Amygdala (tissue), 56 donors: ENCODE measurements around the gene MYRF.

Source experiments
- DNase-seq, 56 donors: peaks; one replicate each; lab custom pipeline; 2025; lab: John Stamatoyannopoulos, UW

Gene MYRF

DNA sequence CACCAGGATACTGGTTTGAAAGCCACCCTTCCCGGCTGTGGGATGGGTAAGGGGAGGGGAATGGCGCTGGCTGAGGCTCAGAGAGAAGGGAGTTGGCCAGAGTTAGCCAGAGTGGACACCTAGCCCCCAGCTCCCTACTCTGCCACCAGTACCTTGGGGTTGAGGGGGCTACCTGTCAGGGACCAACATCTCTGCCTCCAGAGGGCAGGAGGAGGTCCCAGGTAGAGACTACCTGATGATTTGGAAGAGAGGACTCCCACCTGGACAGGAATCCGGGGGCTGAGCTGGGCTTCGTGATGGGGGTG is 3.7 kb downstream of the MYRF start:
- DNase-seq: no peak

GRCh38 chr11:61756452-61757212 is 4.2 kb downstream of the MYRF start:
- DNase-seq: peak in 2 of 56 donors; percentile 26

- DNase-seq: peak in 24 of 56 donors; percentile 11 to 61 (median 34)
Measured at GRCh38 chr11:61757213-61757862, 4.9 kb downstream of the MYRF start.

DNA sequence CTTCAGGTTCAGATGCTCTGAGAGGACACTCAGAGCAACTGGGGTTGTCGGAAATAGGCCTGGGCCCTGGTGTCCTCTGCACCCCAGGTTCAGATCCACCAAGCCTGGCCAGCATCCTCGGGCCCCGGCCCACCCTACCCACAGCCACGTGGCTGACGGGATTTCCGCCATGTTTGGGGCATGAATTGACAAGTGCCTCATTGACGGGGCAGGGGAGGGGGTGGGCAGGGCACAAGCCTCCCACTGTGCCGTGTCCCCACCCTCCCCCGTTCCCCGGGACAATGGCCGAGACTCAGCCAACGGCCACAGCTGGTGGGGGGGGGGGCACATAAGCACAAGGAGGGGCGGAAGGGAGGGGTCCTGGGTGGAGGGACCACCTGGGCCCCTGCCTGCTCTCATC is 8.5 kb downstream of the MYRF start:
- peak in 55 of 56 donors; percentile 28 to 94 (median 81) for DNase-seq

- peak in 5 of 56 donors; percentile 42 to 60 (median 44) for DNase-seq
Measured at GRCh38 chr11:61761440-61762222, 9.2 kb downstream of the MYRF start.

DNA sequence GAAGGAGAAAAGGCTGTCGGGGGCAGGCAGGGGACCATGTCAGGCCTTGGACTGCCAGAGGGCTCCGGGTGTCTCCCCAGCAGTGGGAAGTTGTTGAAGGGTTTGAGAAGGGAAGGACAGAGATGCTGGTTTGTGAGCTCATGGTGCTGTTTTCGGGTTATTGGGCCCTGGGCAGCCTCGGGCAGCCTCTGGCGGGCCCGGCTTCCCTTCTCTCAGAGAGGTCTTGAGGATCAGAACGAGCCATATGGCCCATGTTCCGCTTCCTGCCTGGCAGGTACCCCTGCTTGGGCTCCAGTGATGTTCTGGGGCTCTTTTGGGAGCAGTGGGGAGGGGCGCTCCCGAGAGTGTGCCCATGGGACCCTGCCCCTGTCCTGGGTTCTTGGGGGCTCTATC is 9.8 kb downstream of the MYRF start:
- DNase-seq: no peak

- DNase-seq: no peak
Measured at GRCh38 chr11:61762798-61763197, 10.4 kb downstream of the MYRF start.

GRCh38 chr11:61763930-61764605 is 11.6 kb downstream of the MYRF start:
- DNase-seq: no peak

DNA sequence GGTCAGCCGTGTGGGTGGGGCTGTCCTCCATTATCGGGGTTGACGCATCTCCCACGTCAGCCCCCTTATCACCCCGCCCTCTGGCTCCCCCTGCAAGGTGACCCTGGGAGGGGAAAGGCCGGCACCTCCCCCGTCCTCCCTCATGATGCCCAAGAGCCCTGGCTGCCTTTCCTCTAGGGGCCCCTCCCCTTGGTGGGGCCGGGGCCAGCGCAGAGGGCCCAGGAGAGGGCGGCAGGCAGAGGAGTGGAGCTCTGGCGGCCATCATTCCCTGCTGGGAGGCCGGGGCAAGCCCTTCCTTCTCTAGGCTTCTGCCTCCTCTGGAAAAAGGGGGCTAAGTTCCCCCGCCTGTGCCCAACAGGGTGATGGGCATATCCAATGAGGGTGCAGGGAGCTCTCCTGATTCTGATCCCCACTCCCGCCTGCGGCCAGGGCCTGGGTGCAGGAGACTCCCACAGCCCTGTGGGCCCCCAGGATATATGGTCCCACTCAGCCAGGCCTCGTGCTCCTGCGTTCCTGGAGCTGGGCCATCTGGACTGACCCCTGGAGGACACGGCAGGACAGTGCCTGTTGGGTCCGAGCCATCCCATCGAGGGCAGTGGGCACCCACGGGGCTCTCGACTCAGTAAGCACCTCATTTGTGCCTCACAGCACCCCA is 12.3 kb downstream of the MYRF start:
- no peak for DNase-seq

- no peak for DNase-seq
Measured at GRCh38 chr11:61765550-61766253, 13.3 kb downstream of the MYRF start.

DNA sequence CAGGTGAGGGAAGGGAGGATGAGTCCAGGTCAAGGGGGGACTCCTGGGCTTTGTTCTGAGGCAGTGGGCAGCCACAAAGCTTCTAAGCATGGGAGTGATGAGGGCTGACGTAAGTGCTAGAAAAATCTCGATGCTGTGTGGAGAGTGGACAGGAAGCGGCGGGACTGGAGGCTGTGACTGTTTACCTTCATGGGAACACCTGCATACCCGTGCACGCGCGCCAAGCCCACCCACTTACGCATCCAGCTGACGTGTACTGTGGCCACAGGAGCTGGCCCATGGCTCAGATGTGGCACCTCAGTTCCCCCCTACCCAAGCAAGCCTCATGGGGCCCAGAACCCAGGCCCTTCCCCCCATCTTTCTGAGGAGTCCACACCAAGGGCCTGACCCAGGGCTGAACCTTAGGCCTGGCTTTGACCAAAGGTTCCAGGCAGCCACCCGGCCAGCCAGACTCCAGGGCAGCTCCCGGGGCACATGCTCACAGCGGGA is 14.0 kb downstream of the MYRF start:
- DNase-seq: no peak

- no peak for DNase-seq
Measured at GRCh38 chr11:61768376-61769076, 16.1 kb downstream of the MYRF start.

DNA sequence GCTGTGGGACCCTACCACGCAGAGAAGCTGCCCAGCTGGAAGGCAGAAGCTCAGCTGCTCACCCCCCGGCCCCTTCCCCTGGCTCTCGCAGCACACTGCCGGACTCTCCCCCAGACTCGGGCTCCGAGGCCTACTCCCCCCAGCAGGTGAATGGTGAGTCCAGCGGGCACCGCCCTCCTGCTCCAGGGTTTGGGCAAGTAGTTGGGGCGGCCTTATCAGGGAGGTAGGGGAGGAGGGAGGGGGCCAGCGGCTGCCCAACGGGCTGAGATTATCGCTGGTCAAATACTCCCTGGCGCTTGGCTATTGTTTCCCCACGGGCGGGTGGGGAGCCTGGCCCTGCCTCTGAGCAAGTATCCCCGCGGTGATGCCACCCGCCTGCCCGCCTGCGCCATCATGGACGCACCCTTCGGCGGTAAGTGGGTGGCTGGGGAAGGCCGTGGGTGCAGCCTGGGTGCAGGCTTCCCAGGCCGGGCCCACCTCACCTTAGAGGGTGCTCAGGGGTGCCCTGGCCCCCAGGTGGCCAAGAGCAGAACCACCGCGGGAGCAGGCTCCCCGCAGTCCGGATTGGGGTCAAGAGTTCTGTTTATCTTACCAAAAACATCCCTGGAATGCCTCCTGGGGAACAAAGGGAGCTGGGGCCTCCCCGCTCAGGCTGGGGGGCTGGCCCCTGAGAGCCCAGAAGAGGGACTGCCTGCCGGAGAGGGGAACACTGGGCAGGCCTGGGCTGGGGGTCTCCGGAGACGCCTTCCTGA is 16.9 kb downstream of the MYRF start:
- DNase-seq: no peak

DNA sequence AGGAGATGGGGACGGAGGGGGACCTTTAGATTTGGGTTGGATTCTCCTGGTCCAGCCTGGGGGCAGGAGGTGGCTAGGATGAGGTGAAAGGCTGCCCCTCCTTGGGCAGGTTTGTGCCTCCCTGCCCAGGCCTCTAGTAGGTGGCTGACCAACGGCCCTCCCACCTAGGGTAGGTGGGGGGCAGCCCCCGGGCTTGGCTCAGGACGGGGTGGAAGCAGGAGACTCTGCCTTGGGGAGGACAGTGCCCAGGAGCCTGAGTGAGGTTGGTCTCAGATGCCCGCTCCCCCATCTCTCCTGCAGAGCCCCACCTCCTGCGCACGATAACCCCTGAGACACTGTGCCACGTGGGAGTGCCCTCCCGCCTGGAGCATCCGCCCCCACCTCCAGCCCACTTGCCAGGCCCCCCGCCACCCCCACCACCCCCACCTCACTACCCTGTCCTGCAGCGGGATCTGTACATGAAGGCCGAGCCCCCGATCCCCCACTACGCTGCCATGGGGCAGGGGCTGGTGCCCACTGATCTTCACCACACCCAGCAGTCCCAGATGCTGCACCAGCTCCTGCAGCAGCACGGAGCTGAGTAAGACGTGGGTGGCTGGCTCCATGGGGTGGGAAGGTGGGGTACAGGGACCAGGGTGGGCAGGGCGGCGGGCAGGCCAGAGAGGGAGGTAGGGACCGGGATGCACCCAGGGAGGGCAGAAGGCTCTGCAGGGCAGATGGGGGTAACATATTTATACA is 17.7 kb downstream of the MYRF start:
- no peak for DNase-seq

DNA sequence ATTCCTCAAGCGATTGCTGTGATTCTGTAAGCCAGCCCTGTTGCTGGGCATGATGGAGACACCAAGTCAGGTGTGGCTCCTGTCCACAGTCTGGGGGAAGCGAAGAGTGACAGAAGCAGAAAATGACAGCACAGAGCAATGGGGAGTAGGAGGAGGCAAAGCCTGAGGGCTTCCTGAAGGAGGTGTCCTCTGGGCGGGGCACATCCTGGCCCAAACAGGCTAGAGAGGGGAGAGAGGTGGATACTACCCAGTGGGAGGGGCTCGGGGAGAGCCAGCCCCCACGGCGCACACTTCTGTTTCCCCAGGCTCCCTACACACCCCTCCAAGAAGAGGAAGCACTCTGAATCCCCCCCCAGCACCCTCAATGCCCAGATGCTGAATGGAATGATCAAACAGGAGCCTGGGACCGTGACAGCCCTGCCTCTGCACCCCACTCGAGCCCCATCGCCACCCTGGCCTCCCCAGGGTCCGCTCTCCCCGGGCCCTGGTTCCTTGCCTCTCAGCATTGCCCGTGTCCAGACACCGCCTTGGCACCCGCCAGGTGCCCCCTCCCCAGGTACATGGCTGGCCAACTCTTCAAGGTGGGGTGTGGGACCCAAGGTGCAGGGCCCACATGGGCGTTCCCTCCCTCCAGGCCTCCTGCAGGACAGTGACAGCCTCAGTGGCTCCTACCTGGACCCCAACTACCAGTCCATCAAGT is 18.9 kb downstream of the MYRF start:
- no peak for DNase-seq

DNA sequence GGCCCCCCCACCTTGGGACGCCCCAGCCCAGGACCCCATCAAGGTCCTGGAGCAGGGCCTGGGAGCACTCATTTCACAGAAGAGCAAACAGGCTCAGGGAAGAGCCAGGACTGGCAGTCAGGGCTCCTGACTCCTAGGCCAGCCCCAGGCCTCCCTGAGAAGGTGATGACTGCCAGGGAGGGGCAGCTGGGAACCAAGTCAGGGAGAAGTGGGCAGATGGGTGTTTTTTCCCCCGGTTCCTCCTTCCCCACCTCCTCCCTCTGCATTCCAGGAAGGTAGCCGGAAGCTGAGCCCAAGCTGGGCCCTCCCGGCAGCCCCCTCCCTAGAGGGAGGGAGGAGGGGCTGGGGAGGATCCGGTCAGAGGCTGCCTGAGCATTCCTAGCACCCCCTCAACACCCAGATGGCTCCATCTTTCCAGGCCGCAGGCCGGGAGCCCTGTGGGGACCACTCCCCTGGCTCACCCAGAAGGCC is 19.6 kb downstream of the MYRF start:
- no peak for DNase-seq

- no peak for DNase-seq
Measured at GRCh38 chr11:61773356-61773755, 20.9 kb downstream of the MYRF start.
